Islet precursor cell (in vitro differentiated cells): ENCODE measurements around the gene NDUFB8.
A peak's percentile ranks its signal among the peaks of the same experiment; 100 is the strongest.

Experiments
- DNase-seq: peaks from one replicate; pipeline ENCODE4 v3.0.0-alpha.2; 2018

The NDUFB8 gene

GRCh38 chr10:100535715-100536353 lies 6.2 kb upstream of the NDUFB8 start, which contains the start of gene HIF1AN:
Gene HIF1AN (plus strand): TSS chr10:100535943. CDS start chr10:100535959, 16 bp downstream.
- DNase-seq = peak; percentile 91

GRCh38 chr10:100535338-100535714 lies 5.7 kb upstream of the NDUFB8 start:
- DNase-seq = no peak

- DNase-seq = no peak
These were observed 5.1 kb upstream of the NDUFB8 start for GRCh38 chr10:100534726-100535125.

- no peak for DNase-seq
These were observed 2.1 kb upstream of the NDUFB8 start for GRCh38 chr10:100531761-100532160.

- DNase-seq = no peak
These were observed 673 bp downstream of the NDUFB8 start for GRCh38 chr10:100528921-100529474.

- no peak for DNase-seq
These were observed 1.4 kb downstream of the NDUFB8 start for GRCh38 chr10:100528123-100528886.

- no peak for DNase-seq
These were observed 5.0 kb downstream of the NDUFB8 start for GRCh38 chr10:100524638-100525037.

- no peak for DNase-seq
These were observed 5.5 kb downstream of the NDUFB8 start for GRCh38 chr10:100524206-100524605.

GRCh38 chr10:100522945-100523344 lies 6.7 kb downstream of the NDUFB8 start:
- DNase-seq = no peak

GRCh38 chr10:100522107-100522801 lies 7.4 kb downstream of the NDUFB8 start:
- DNase-seq = no peak

GRCh38 chr10:100520811-100521210 lies 8.9 kb downstream of the NDUFB8 start:
- no peak for DNase-seq

- peak; percentile 88 for DNase-seq
These were observed 10.2 kb downstream of the NDUFB8 start, which contains the start of gene SEC31B for GRCh38 chr10:100519311-100520051. Gene SEC31B (minus strand): TSS chr10:100519861. CDS start chr10:100516952, 2,909 bp downstream.

GRCh38 chr10:100518761-100519241 lies 10.9 kb downstream of the NDUFB8 start:
- DNase-seq = peak; percentile 73

- DNase-seq = no peak
These were observed 12.8 kb downstream of the NDUFB8 start for GRCh38 chr10:100516847-100517246.

- no peak for DNase-seq
These were observed 14.1 kb downstream of the NDUFB8 start for GRCh38 chr10:100515612-100516011.

GRCh38 chr10:100510533-100511308 lies 18.9 kb downstream of the NDUFB8 start:
- no peak for DNase-seq

GRCh38 chr10:100509241-100509840 lies 20.3 kb downstream of the NDUFB8 start:
- no peak for DNase-seq

GRCh38 chr10:100508691-100509150 lies 20.9 kb downstream of the NDUFB8 start:
- DNase-seq = peak; percentile 62

- DNase-seq = no peak
These were observed 21.4 kb downstream of the NDUFB8 start for GRCh38 chr10:100508266-100508665.

- DNase-seq = no peak
These were observed 22.3 kb downstream of the NDUFB8 start for GRCh38 chr10:100507357-100507732.
